ENCODE results near the gene ATP6V0E1.

The ATP6V0E1 gene

DNA sequence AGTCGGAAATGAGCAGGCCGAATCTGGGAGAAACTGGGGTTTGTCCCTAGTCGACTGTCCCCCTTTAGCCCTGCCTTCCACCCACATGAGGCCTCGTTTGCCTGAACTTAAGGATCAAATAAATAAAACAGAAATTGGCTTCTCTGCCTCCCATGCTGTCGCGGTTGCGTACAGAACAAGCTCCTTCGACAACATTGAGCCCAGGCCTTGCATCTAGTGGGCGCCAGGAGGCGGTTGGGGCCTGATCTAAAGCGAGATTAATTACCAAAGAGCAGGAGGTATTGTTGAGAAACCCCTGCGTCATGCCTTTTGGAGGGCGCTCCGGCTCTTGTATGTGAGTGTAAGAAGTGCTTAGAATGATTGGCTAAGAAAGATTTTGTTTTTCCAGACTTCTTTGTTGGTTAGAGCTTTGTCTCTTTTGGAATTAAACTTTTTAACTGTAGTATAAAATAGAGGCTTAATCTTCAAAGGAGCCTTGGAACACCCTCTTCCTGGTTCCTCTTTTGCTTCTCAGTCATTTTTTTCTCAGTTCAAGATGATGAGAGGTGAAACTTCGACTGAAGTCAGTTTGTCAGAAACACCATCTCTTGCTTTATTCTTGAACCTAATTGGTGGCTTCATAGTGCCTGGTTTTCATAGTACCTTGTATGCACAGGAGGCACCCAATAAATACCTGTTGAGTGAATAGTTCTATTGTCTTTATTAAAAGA lies 828 bp downstream of the ATP6V0E1 start:
- TF ChIP-seq, protein P1, sequence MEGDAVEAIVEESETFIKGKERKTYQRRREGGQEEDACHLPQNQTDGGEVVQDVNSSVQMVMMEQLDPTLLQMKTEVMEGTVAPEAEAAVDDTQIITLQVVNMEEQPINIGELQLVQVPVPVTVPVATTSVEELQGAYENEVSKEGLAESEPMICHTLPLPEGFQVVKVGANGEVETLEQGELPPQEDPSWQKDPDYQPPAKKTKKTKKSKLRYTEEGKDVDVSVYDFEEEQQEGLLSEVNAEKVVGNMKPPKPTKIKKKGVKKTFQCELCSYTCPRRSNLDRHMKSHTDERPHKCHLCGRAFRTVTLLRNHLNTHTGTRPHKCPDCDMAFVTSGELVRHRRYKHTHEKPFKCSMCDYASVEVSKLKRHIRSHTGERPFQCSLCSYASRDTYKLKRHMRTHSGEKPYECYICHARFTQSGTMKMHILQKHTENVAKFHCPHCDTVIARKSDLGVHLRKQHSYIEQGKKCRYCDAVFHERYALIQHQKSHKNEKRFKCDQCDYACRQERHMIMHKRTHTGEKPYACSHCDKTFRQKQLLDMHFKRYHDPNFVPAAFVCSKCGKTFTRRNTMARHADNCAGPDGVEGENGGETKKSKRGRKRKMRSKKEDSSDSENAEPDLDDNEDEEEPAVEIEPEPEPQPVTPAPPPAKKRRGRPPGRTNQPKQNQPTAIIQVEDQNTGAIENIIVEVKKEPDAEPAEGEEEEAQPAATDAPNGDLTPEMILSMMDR (conservative IDR thresholded peaks at IDR 0.05; ENCODE audit: low read depth, low read length), result peak; percentile 49; the same call in 1 of the 2 replicates

DNA sequence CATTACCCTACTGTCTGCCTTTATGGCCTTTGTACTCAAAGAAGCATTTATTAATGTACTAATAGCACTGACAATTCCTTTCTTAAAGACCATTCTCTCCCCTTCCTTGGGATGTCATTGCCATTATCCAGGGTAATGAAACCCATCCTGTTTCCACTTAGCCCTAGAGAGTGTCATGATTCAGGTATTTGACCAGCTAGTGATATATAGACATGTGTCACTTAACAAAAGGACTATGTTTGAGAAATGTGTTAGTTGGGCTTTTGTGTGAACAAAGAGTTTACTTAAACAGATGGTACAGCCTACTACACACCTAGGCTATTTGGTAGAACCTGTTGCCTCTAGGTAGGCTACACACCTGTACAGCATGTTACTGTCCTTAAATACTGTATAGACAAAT lies 2.0 kb downstream of the ATP6V0E1 start:
- no peak overlapping the region for H3K4me3 ChIP-seq (IDR thresholded peaks at IDR 0.05; ENCODE audit: insufficient read depth, low read depth, low read length)
- H3K79me2 ChIP-seq (ENCODE audit: insufficient read depth, low read depth), result peaks cover 69% of the 10 kb centered on the region
- no peak overlapping the region for H2AFZ ChIP-seq (ENCODE audit: low read depth)
- peak overlapping the region; percentile 86; the same call in 1 of the 2 replicates for H3K27ac ChIP-seq
- H4K20me1 ChIP-seq (ENCODE audit: insufficient read depth), result no peaks in the 10 kb centered on the region
- H3K36me3 ChIP-seq (ENCODE audit: insufficient read depth), result no peaks in the 10 kb centered on the region
- peaks cover 13% of the 10 kb centered on the region for H3K4me1 ChIP-seq (ENCODE audit: low read depth, poor library complexity, severe bottlenecking)
- H3K9ac ChIP-seq, result no peak overlapping the region; the same call in 1 of the 2 replicates
- TF ChIP-seq, protein P1 (conservative IDR thresholded peaks at IDR 0.05; ENCODE audit: low read depth, low read length), result no peak
- H3K4me2 ChIP-seq, result peak overlapping the region; percentile 89
- H3K27me3 ChIP-seq (ENCODE audit: insufficient read depth, low read depth), result no peaks in the 10 kb centered on the region

More for the DNA sequence above, 828 bp downstream of the ATP6V0E1 start:
- Histone ChIP-seq H2AFZ (ENCODE audit: low read depth) (no peak overlapping the region), H3K27me3 (ENCODE audit: insufficient read depth, low read depth) (no peaks in the 10 kb centered on the region), H3K4me2 (peak overlapping the region; percentile 50), H3K36me3 (ENCODE audit: insufficient read depth) (no peaks in the 10 kb centered on the region), H3K9ac (peak overlapping the region; percentile 87), H4K20me1 (ENCODE audit: insufficient read depth) (no peaks in the 10 kb centered on the region), H3K4me3 (IDR thresholded peaks at IDR 0.05; ENCODE audit: insufficient read depth, low read depth, low read length) (no peak overlapping the region), H3K79me2 (ENCODE audit: insufficient read depth, low read depth) (peaks cover 59% of the 10 kb centered on the region), H3K4me1 (ENCODE audit: low read depth, poor library complexity, severe bottlenecking) (peaks cover 13% of the 10 kb centered on the region), H3K27ac (peak overlapping the region; percentile 86)

DNA sequence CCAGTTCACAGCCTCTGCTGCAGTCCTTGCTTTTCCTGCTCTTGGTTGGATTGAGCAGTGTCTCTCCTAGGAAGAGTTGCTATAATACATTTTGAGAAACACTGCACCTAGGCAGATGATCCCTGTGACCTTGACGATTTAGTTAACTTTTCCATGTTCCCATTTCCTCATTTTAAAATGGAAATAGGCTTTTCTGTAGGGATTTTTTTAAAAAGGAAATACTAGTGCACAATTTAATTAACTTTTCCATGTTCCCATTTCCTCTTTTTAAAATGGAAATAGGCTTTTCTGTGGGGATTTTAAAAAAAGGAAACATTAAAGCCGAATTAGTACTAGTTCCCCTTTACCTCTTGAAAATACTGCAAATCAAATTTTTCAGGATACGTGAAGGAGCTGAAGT lies 4.7 kb downstream of the ATP6V0E1 start:
- Histone ChIP-seq H4K20me1 (ENCODE audit: insufficient read depth) (no peaks in the 10 kb centered on the region), H2AFZ (ENCODE audit: low read depth) (no peak overlapping the region), H3K9ac (no peak overlapping the region), H3K4me3 (IDR thresholded peaks at IDR 0.05; ENCODE audit: insufficient read depth, low read depth, low read length) (no peak overlapping the region), H3K4me2 (no peak overlapping the region), H3K27me3 (ENCODE audit: insufficient read depth, low read depth) (no peaks in the 10 kb centered on the region), H3K79me2 (ENCODE audit: insufficient read depth, low read depth) (peaks cover 79% of the 10 kb centered on the region), H3K4me1 (ENCODE audit: low read depth, poor library complexity, severe bottlenecking) (peaks cover 13% of the 10 kb centered on the region), H3K27ac (no peak overlapping the region), H3K36me3 (ENCODE audit: insufficient read depth) (no peaks in the 10 kb centered on the region)
- TF ChIP-seq, protein P1 (conservative IDR thresholded peaks at IDR 0.05; ENCODE audit: low read depth, low read length), result no peak

DNA sequence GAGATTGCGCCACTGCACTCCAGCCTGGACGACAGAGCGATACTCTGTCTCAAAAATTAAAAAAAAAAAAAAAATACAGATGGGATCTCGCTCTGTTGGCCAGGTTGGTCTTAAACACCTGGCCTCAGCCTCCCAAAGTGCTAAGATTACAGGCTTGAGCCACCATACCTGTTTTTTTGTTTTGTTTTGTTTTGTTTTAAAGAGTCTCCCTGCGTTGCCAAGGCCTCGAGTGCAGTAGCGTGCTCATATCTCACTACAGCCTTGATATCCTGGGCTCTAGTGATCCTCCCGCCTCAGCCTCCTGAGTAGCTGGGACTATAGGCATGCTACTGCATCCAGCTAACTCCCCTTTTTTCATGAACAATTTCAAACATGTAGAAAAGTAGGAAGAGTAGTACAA lies 7.2 kb downstream of the ATP6V0E1 start:
- Histone ChIP-seq H3K79me2 (ENCODE audit: insufficient read depth, low read depth) (peaks cover 67% of the 10 kb centered on the region), H3K9ac (no peak overlapping the region), H3K27me3 (ENCODE audit: insufficient read depth, low read depth) (no peaks in the 10 kb centered on the region), H3K27ac (no peak overlapping the region), H4K20me1 (ENCODE audit: insufficient read depth) (no peaks in the 10 kb centered on the region), H3K4me2 (no peak overlapping the region), H3K36me3 (ENCODE audit: insufficient read depth) (no peaks in the 10 kb centered on the region), H2AFZ (ENCODE audit: low read depth) (no peak overlapping the region), H3K4me1 (ENCODE audit: low read depth, poor library complexity, severe bottlenecking) (peaks cover 7% of the 10 kb centered on the region), H3K4me3 (IDR thresholded peaks at IDR 0.05; ENCODE audit: insufficient read depth, low read depth, low read length) (no peak overlapping the region)
- TF ChIP-seq, protein P1 (conservative IDR thresholded peaks at IDR 0.05; ENCODE audit: low read depth, low read length), result no peak

All from KMS-11 (cell line).